Activated CD4-positive, CD25-positive, alpha-beta regulatory T cell treated with anti-CD3 and anti-CD28 coated beads, Interleukin-2, amount 50 U/mL, for 72 hours (primary cell): Measurements from ENCODE around the gene SLC7A10.
"Not testable (repeated sequence)": the region's sequence is repeated elsewhere in the genome, so short reads cannot be mapped to it uniquely, and the experiment has no call there.

ENCODE experiments used
- DNase-seq: peaks from one replicate; pipeline ENCODE4 v3.0.0; 2021

Gene SLC7A10

DNA sequence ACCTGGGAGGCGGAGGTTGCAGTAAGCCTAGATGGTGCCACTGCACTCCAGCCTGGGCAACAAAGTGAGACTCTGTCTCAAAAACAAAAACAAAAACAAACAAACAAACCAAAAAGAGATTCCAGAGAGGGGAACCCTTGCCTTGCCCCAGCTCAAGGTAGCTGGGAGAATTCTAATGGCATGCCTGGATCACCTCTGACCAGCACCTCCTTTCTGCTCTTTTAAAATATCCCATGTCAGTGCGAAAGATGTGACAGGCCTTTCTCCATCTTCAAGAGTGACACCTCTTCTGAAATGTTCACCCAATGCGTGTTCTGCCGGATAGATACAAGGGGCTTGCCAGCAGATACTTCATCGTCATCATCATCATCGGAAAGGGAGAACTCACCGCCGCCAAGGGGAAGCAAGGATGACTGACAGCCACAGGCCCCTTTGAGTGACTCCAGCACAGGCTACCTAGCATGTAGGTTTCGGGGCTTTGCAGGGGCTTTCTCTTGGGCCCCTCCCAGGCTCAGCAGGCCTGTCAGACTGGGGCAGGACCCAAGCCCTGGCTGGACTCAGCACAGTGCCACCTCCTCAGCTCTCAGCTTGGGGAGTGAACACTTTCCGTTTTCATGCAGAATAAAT is 50.4 kb downstream of the SLC7A10 start:
- DNase-seq: no peak

DNA sequence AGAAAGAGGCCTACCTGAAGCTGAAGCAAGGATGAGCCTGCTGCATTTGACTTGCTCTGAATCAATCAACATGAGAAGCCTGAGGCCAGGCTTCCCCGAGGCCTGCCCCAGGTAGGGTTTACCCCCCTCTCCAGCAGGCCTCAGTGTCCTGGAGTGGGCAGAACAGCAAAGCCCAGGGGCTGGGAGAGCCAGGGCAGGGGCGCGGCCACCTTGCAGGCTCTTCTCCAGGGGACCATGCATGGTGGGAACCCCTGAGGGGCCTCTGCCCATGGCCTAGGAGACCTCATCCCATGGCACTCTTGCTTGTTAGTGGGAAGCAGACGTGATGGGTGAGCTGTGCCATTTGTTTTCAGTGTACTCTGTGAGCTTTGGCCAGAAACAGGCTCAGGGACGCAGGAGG is 51.5 kb downstream of the SLC7A10 start:
- DNase-seq: no peak

DNA sequence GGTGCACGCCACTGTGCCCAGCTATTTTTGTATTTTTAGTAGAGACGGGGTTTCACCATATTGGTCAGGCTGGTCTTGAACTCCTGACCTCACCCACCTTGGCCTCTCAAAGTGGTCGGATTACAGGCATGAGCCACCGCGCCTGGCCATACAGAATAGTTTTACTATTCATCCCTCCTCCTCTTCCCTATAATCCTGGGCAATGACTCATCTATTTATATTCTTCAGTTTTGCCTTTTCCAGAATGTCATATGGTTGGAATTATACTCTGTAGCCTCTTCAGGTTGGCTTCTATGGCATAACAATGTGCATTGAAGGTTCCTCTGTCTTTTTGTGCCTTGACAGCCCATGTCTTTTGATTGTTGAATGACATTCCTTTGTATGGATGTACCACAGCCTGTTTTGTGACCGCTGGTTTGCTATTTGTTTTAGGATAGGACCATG is 53.7 kb downstream of the SLC7A10 start:
- DNase-seq: no peak

DNA sequence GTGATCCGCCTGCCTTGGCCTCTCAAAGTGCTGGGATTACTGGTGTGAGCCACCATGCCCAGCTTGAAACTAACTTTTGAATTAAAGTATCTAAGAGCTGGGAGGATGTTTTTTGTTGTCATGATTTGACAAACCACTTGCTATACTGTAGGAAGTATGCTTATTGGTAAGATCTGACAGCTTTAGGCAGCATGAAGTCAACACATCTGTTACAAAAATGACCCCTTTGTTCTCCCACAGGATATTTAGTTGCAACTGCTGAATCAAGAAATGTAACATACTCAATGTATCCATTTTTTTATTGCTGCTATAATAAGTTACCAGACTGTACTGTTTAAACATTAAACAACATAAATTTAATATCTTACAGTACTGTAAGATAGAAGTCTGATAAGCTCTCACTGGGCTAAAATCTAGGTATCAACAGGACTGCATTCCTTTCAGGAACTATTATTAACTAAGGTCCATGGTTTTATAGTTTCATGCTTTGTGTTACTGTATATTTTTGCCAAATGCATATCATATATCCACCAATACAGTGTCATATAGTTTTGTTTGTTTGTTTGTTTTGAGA is 54.3 kb downstream of the SLC7A10 start:
- DNase-seq: no peak

DNA sequence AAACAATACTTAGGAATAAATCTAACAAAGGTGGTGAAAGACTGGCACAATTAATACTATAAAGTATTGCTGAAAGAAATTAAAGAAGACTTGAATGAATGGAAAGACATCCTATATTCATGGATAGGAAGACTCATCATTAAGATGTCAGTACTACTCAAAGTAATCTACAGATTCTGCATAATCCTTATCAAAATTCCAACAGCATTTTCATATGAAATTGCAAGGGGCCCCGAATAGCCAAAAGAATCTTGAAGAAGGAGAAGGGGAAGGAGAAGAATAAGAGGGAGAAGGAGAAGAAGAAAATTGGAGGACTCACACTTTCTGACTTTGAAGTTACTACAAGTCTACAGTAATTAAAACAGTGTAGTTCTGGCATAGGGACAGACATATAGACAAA is 57.1 kb downstream of the SLC7A10 start:
- DNase-seq: no peak

DNA sequence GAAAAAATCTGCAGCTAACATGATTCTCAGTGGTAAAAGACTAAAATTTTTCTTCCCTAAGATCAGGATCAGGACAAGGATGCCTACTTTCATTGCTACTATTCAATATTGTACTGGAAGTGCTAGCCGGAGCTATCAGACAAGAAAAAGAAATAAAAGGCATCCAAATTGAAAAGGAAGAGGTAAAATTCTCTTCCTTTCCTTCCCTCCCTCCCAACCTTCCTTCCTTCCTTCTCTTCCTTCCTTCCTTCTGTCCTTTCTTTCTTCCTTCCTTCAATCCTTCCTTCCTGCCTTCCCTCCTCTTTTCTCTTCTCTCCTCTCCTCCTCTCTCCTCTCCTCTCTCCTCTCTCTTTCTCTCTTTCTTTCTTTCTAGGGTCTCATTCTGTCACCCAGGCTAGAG is 58.2 kb downstream of the SLC7A10 start:
- no peak for DNase-seq

DNA sequence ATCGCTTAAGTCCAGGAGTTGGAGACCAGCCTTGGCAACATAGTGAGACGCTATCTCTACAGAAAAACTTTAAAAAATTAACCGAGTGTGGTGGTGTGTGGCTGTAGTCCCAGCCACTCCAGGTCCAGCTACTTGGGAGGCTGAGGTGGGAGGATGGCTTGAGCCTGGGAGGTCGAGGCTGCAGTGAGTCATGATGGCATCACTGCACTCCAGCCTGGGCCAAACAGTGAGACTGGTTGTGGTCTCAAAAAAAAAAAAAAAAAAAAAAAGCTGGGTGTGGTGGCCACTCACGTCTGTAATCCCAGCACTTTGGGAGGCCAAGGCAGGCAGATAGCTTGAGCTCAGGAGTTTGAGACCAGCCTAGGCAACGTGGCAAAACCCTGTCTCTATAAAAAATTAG is 59.6 kb downstream of the SLC7A10 start:
- not testable (repeated sequence) for DNase-seq

DNA sequence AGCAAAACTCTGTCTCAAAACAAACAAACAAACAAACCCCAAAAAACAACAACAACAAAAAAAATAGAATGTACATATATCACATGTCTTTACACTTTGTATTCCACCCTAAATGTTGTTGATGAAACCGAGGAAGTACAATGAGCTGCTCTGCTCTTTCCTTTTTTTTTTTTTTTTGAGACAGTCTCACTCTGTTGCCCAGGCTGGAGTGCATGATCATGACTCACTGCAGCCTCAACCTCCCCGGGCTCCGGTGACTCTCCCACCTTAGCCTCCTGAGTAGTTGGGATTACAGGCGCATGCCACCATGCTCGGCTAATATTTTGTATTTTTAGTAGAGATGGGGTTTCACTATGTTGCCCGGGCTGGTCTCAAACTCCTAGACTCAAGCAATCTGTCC is 62.2 kb downstream of the SLC7A10 start:
- no peak for DNase-seq

DNA sequence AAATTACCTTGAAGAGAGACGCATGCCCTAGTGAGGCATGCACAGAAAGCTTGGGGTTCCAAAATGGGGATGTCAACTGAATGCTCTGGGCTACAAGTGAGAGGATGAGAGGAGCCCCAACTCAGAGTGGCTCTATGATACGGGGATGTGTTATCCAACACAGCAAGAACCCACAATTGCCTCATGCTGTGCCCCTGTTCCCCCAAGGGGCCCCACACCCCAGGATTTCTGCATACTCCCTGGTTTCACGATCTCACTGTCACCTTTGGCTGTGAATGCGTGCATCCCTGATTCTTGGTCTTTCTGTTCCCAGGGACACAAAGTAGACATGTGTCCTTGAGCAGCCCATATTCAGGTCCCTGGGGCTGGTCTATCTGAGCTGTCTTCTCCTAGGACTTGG is 64.4 kb downstream of the SLC7A10 start:
- DNase-seq: no peak

DNA sequence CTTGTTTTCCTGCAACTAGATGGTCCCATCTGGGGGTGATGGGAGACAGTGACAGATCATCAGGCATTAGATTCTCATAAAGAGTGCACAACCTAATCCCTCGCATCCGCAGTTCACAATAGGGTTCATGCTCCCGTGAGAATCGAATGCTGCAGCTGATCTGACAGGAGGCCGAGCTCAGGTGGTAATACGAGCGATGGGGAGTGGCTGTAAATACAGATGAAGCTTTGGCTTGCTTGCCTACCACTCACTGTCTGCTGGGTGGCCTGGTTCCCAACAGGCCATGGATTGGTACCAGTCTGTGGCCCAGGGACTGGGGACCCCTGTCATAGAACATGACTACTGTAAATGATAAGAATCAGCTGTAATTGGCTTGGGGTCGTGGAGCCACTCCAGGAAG is 65.8 kb downstream of the SLC7A10 start:
- no peak for DNase-seq

DNA sequence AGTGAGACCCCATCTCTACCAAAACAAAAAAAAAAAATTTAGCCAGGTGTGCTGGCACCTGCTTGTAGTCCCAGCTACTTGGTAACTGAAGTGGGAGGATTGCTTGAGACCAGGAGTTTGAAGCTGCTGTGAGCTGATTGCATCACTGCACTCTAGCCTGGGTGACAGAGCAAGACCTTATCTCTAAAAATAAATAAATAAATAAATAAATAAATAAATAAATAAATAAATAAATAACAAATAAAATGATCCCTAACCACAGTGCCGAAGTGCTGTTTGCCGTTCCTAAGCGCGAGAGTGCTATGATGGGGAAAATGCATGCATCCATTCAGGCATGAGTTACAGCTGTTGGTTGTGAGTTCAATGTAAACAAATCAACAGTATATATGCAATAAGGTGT is 66.5 kb downstream of the SLC7A10 start:
- DNase-seq: no peak
